Epithelial cell of proximal tubule (primary cell): Measurements from ENCODE around the gene TNPO2. TPM values are rescaled to one million over a fixed set of nuclear protein-coding genes. Genes with fewer than 3 reads are reported as not detected.

Experiments
- DNase-seq: peaks from one replicate; pipeline ENCODE4 v3.0.0-alpha.2; 2011; ENCODE audit warnings: low read depth
- H3K4me3 ChIP-seq: 2 replicates; pipeline ENCODE4 v1.5.1; 2011; ENCODE audit warnings: low read depth, mild to moderate bottlenecking, low read length
- total RNA-seq: library from RNA; depleted of rRNA; stranded (reverse); fragments of >200 nt; gene quantifications from 2 replicates; pipeline ENCODE4 v1.2.3, GENCODE V29; 2015
- TF ChIP-seq, protein P1 (sequence below): conservative IDR thresholded peaks from 2 replicates; pipeline ENCODE4 v1.5.1; 2012; ENCODE audit warnings: low read depth, mild to moderate bottlenecking, low read length

The TNPO2 gene
- total RNA-seq: 21.9 and 33.3 TPM in 2 replicates

DNA sequence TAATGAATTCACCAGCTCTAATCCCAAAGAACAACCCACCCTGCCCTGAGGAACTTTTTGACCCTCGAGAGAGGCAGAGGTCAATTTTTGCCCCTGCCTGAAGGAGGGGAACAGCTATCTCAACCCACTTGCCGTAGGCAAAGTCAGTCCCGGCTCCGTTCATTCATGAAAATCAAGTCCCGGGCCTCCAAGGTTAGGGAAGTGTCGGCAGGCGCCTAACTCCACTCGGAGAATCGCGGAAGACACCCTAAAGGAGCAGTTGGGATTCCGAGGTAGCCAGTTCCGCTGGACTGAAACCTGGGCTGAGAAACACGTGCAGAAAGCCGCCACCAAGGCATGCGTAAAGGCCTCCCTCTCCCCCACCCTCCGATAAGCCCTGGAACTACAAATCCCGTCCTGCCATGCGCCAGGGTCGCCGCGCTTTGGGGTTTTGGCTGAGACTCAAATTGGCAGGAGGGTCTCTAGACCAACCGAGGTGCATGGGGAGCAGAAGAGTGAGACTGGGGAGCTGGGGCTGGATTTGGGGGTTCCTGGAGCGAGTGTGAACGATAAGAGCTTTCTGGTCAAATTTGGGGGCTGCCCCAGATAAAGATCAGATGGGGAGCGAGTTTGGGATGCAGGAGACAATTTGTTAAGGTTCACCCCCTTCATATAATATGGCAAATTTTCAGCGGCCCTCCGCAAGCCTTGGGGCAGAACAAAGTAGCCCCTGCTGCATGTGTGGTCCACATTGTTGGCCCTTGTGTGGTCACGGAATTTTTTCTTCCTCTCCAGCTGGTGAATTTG lies at the start of gene TNPO2:
TNPO2 (minus strand) TSS at position 292 of the 786 bp plus-strand sequence. CDS start 2,955 bp downstream, outside the sequence.
- no peak for DNase-seq
- peak within 1 kb of the TSS; percentile 87 for H3K4me3 ChIP-seq
- TF ChIP-seq, protein P1, sequence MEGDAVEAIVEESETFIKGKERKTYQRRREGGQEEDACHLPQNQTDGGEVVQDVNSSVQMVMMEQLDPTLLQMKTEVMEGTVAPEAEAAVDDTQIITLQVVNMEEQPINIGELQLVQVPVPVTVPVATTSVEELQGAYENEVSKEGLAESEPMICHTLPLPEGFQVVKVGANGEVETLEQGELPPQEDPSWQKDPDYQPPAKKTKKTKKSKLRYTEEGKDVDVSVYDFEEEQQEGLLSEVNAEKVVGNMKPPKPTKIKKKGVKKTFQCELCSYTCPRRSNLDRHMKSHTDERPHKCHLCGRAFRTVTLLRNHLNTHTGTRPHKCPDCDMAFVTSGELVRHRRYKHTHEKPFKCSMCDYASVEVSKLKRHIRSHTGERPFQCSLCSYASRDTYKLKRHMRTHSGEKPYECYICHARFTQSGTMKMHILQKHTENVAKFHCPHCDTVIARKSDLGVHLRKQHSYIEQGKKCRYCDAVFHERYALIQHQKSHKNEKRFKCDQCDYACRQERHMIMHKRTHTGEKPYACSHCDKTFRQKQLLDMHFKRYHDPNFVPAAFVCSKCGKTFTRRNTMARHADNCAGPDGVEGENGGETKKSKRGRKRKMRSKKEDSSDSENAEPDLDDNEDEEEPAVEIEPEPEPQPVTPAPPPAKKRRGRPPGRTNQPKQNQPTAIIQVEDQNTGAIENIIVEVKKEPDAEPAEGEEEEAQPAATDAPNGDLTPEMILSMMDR: no peak

DNA sequence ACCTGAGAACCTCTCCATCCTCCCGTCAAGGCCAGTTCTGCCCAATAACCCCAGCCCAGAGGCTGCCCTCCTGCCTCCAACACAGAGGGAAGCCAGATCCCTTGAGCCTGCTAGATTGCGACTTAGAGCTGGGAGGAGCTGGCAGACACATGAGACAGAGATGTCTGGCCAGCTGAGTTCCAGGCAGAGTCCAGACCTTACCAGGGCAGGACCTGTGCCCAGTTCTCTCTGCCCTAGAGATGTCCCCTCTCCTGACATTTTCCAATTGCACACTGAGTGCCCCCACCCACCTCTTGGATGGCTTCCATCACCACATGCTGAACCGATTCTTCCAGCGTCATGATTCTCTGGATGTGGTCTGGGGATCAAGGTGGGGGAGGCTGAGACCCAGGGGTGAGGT lies 48.6 kb upstream of the TNPO2 start:
- DNase-seq: no peak
- H3K4me3 ChIP-seq: no peak overlapping the region
- TF ChIP-seq, protein P1: no peak

DNA sequence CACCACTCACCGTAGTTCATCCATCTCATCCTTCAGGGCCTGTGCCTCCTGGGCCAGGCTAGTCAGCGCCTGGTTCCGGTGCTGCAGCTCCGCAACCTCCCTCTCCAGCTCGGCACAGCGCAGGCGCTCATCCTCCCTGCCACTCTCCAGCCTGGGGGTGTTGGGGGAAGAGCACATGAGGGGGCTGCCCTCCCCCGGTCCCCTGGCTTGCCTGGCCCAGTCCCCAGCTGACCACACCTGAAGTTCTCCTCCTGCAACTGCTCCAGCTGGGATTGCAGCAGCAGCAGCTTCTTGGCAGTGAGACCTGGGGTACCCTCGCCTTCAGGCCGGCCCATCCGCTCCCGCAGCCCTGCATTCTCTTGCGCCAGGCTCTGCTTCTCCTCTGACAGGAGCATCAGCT lies 47.2 kb upstream of the TNPO2 start:
- no peak overlapping the region for H3K4me3 ChIP-seq
- TF ChIP-seq, protein P1: no peak
- no peak for DNase-seq

DNA sequence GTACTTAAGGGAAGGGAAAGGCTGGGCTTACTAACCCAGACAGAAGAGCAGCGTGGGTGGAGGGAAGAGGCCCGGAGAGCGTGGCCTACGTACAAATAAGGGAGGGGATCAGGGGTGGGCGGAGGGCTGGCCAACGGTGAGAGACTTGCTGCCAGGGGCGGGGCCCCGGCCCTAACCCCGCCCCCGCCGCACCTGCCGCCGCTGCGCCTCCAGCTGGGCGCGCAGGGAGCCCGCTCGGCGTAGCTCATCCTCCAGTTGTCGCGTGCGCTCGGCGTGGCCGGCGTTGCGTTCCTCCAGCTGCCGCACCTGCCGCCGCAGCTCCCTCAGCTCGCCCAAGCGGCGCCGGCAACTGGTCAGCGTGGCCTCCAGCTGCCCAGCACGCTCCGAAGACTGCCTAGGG lies 46.0 kb upstream of the TNPO2 start:
- no peak for DNase-seq
- TF ChIP-seq, protein P1: no peak
- H3K4me3 ChIP-seq: no peak overlapping the region

DNA sequence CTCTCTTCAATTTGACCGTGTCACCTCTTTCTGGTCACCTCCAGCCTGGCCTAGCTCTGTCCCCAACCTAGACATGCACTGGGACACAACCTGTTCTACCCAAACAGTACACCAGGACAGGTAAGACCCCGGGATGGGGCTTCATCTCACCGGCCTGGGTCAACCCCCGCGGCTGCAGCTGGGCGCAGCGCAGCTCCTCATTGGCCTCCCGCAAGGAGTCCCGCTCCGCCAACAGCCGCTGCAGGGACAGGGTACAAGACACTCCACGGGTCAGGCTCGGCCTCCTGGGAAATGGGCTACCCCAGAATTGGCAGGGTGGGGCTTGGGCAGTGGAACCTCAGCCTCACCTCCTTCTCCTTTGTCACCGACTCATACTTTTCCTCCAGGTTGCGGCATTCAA lies 43.9 kb upstream of the TNPO2 start:
- TF ChIP-seq, protein P1: no peak
- no peak for DNase-seq
- H3K4me3 ChIP-seq: no peak overlapping the region

DNA sequence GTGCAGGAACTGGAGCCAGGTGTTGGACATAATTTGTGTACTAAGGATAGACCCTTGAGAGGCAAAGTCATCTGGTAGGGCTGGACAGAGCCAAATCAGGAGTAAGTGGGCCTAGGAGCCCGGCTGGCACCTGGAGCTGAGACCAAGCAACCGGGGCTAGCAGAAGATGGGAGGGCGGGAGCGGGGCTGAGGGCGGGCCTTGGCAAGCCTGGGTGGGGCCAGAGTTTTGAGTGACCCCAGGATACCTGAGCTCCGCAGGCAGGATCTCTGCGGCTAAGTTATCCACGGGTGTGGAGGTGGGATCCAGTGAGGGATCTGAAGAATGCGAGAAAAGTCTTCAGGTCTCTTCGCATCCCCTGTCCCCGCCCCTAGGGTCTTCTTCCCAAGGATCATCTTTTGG lies 43.4 kb upstream of the TNPO2 start:
- TF ChIP-seq, protein P1: no peak
- no peak for DNase-seq
- no peak overlapping the region for H3K4me3 ChIP-seq

DNA sequence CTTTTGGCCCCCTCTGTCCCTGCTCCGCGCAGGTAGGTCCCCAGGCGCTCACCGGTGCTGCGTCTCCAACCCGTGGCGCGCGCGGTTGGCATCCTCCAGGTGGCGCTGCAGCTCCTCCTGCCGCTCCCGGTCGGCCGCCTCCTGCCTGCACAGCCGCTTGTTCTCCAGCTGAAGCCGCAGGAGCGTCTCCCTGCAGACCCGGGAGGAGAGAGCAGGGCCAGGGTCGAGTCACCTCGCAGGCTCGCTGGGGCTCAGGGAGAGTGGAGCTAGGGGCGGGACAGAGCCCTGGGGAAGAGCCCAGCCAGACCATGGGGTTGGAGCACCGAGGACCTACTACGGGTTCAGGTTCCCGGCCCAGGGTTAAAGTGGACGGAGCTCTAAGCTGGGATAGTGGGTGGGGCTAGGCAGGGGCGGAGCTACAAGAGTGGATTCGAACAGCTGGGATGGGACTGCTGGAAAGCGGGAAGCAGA lies 42.4 kb upstream of the TNPO2 start:
- H3K4me3 ChIP-seq: peak overlapping the region; percentile 61
- TF ChIP-seq, protein P1: peak; percentile 68
- DNase-seq: no peak
